ENCODE data around the gene DGKA. TPM values are rescaled to one million over a fixed set of nuclear protein-coding genes. Genes with fewer than 3 reads are reported as not detected.

DGKA gene
- total RNA-seq, 1 donor from 2014 or later, result 70.1 TPM

GRCh38 chr12:55966408-55967281 lies 35.7 kb downstream of the DGKA start, which contains the start of gene CDK2:
Gene CDK2 (plus strand): TSS chr12:55966830. CDS start chr12:55967009, 179 bp downstream.
- no peak for TF ChIP-seq CTCF (IDR thresholded peaks at IDR 0.05; ENCODE audit: unreplicated experiment)
- H3K27ac Mint-ChIP-seq (ENCODE audit: unreplicated experiment), result peak within 1 kb of the TSS; percentile 89
- DNase-seq (ENCODE audit: low spot score), result peak; percentile 92
- H3K36me3 Mint-ChIP-seq (ENCODE audit: low read depth, unreplicated experiment), result peaks cover 12% of the 10 kb centered on the region
- H3K4me1 Mint-ChIP-seq (ENCODE audit: unreplicated experiment), result peaks cover 32% of the 10 kb centered on the region
- H3K27me3 Mint-ChIP-seq (ENCODE audit: unreplicated experiment), result peaks cover 10% of the 10 kb centered on the region
- H3K4me3 Mint-ChIP-seq (ENCODE audit: unreplicated experiment), result peak within 1 kb of the TSS; percentile 96
- H3K9me3 Mint-ChIP-seq (ENCODE audit: unreplicated experiment), result no peaks in the 10 kb centered on the region

GRCh38 chr12:55969356-55969755 lies 38.4 kb downstream of the DGKA start:
- no peak for DNase-seq (ENCODE audit: low spot score)
- Mint-ChIP-seq H3K4me1 (ENCODE audit: unreplicated experiment) (peaks cover 27% of the 10 kb centered on the region), H3K36me3 (ENCODE audit: low read depth, unreplicated experiment) (peaks cover 15% of the 10 kb centered on the region), H3K4me3 (ENCODE audit: unreplicated experiment) (peak overlapping the region; percentile 74), H3K27me3 (ENCODE audit: unreplicated experiment) (peaks cover 8% of the 10 kb centered on the region), H3K27ac (ENCODE audit: unreplicated experiment) (no peak overlapping the region), H3K9me3 (ENCODE audit: unreplicated experiment) (no peaks in the 10 kb centered on the region)
- no peak for TF ChIP-seq CTCF (IDR thresholded peaks at IDR 0.05; ENCODE audit: unreplicated experiment)

GRCh38 chr12:55970775-55971174 lies 39.8 kb downstream of the DGKA start:
- H3K4me3 Mint-ChIP-seq (ENCODE audit: unreplicated experiment), result no peak overlapping the region
- H3K9me3 Mint-ChIP-seq (ENCODE audit: unreplicated experiment), result no peaks in the 10 kb centered on the region
- TF ChIP-seq CTCF (IDR thresholded peaks at IDR 0.05; ENCODE audit: unreplicated experiment), result no peak

GRCh38 chr12:55972042-55972441 lies 41.1 kb downstream of the DGKA start:
- Mint-ChIP-seq H3K4me1 (ENCODE audit: unreplicated experiment) (peaks cover 13% of the 10 kb centered on the region), H3K9me3 (ENCODE audit: unreplicated experiment) (no peaks in the 10 kb centered on the region), H3K4me3 (ENCODE audit: unreplicated experiment) (no peak overlapping the region), H3K27me3 (ENCODE audit: unreplicated experiment) (peaks cover 4% of the 10 kb centered on the region), H3K27ac (ENCODE audit: unreplicated experiment) (no peak overlapping the region), H3K36me3 (ENCODE audit: low read depth, unreplicated experiment) (peaks cover 19% of the 10 kb centered on the region)
- no peak for DNase-seq (ENCODE audit: low spot score)
- TF ChIP-seq CTCF (IDR thresholded peaks at IDR 0.05; ENCODE audit: unreplicated experiment), result no peak

More at GRCh38 chr12:55970775-55971174, 39.8 kb downstream of the DGKA start:
- H3K27me3 Mint-ChIP-seq (ENCODE audit: unreplicated experiment), result peaks cover 6% of the 10 kb centered on the region
- H3K36me3 Mint-ChIP-seq (ENCODE audit: low read depth, unreplicated experiment), result peaks cover 15% of the 10 kb centered on the region
- DNase-seq (ENCODE audit: low spot score), result no peak
- H3K4me1 Mint-ChIP-seq (ENCODE audit: unreplicated experiment), result peaks cover 19% of the 10 kb centered on the region
- peak overlapping the region; percentile 57 for H3K27ac Mint-ChIP-seq (ENCODE audit: unreplicated experiment)

- no peak for DNase-seq (ENCODE audit: low spot score)
- TF ChIP-seq CTCF (IDR thresholded peaks at IDR 0.05; ENCODE audit: unreplicated experiment), result no peak
- H3K27ac Mint-ChIP-seq (ENCODE audit: unreplicated experiment), result no peak overlapping the region
- H3K36me3 Mint-ChIP-seq (ENCODE audit: low read depth, unreplicated experiment), result peaks cover 19% of the 10 kb centered on the region
- peaks cover 4% of the 10 kb centered on the region for H3K27me3 Mint-ChIP-seq (ENCODE audit: unreplicated experiment)
- peaks cover 12% of the 10 kb centered on the region for H3K4me1 Mint-ChIP-seq (ENCODE audit: unreplicated experiment)
- no peaks in the 10 kb centered on the region for H3K9me3 Mint-ChIP-seq (ENCODE audit: unreplicated experiment)
- H3K4me3 Mint-ChIP-seq (ENCODE audit: unreplicated experiment), result no peak overlapping the region
These were observed 41.5 kb downstream of the DGKA start for GRCh38 chr12:55972456-55972855.
